Endothelial cell of umbilical vein (primary cell): ENCODE results near the gene SMCP.

ENCODE experiments used
- CTCF ChIP-seq, 2 donors: IDR thresholded peaks; 1 replicate in 1 of 2; 2 replicates in 1 of 2; pipeline ENCODE4 v1.5.1; 2011; ENCODE audit warnings: low read length in 2 of 2, mild to moderate bottlenecking in 2 of 2, moderate library complexity in 2 of 2, control low read depth in 1 of 2, inconsistent platforms in 1 of 2, low read depth in 1 of 2; ENCODE audit not compliant: insufficient read depth in 1 of 2; ENCODE audit errors: extremely low read depth in 1 of 2
- EZH2 ChIP-seq: IDR thresholded peaks from 2 replicates; pipeline ENCODE4 v1.6.1; 2012; ENCODE audit warnings: borderline replicate concordance, low read depth, mild to moderate bottlenecking, moderate library complexity, low read length, inconsistent platforms; ENCODE audit not compliant: severe bottlenecking
- FOS ChIP-seq: IDR thresholded peaks from 2 replicates; pipeline ENCODE4 v1.6.1; 2011; ENCODE audit warnings: mild to moderate bottlenecking, low read length, moderate library complexity, borderline replicate concordance; ENCODE audit not compliant: insufficient read depth
- GATA2 ChIP-seq: IDR thresholded peaks from 2 replicates; pipeline ENCODE4 v1.7.0; 2011; ENCODE audit warnings: low read depth, mild to moderate bottlenecking, moderate library complexity, mixed read lengths, low read length; ENCODE audit not compliant: insufficient read length, insufficient read depth
- JUN ChIP-seq: IDR thresholded peaks from 2 replicates; pipeline ENCODE4 v1.6.1; 2011; ENCODE audit warnings: borderline replicate concordance, low read depth; ENCODE audit not compliant: insufficient read length, insufficient read depth
- MYC ChIP-seq: IDR thresholded peaks from one replicate; pipeline ENCODE4 v1.6.1; 2011; ENCODE audit warnings: mild to moderate bottlenecking, low read depth, low read length
- POLR2A ChIP-seq: IDR thresholded peaks from 2 replicates; pipeline ENCODE4 v1.6.1; 2012; ENCODE audit warnings: low read depth, mild to moderate bottlenecking, control low read depth, low read length
- POLR2AphosphoS5 ChIP-seq: IDR thresholded peaks from 2 replicates; pipeline ENCODE4 v1.6.1; 2012; ENCODE audit warnings: low read depth, mild to moderate bottlenecking, control low read depth, low read length, moderate library complexity; ENCODE audit not compliant: insufficient read depth
- TF ChIP-seq, protein P1 (sequence below): IDR thresholded peaks from 2 replicates; pipeline ENCODE4 v1.6.1; 2011; ENCODE audit not compliant: insufficient read depth, insufficient read length

DNA sequence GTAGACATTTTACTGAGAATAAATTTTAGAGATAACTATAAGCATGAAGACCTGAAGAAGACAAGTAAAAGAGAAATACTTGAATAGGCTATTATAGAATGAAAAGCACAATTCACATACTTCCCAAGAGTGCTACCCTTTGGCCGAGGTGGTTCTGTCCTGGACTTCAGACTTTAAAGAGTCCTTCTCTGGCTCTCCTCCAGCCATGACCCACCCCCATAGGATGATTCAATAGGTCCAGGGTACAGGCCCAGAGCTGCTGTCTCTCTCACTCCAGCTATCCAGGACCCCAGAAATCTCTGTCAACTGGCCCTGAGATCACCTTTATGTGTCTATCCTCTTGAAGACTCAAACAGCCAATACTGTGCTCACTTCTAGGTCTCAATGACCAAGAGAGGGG is 1.3 kb upstream of the SMCP start:
- TF ChIP-seq POLR2A (no peak), CTCF (IDR thresholded peaks at IDR 0.05; ENCODE audit: extremely low read depth in 1 of 2, insufficient read depth in 1 of 2, low read depth in 1 of 2, low read length in 2 of 2) (no peak), POLR2AphosphoS5 (no peak), EZH2 (no peak), JUN (no peak), MYC (no peak), FOS (no peak), GATA2 (no peak)
- TF ChIP-seq, protein P1, sequence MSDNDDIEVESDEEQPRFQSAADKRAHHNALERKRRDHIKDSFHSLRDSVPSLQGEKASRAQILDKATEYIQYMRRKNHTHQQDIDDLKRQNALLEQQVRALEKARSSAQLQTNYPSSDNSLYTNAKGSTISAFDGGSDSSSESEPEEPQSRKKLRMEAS, result no peak
